ENCODE measurements around the gene MAMLD1.

Gene MAMLD1

DNA sequence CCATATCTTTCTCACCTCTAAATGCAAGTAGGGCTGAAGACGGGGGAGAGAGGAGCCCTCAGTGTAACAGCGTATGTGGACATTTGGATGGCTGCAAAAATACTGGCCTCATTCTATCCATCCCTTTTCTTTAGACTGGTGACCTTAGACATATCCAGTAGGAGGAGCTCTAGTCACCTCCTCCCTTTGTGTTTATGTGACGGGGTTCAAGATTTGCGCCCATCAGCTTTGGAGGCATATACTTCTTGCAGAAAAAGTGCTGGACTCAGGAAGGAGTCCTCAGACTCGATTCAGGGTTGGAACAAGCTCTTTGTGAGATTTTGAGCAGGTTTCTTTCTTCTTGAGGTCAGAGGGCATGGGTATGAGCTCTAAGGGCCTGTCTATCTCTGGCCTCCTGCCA, 86.2 kb downstream of the MAMLD1 start:
- no peak for DNase-seq (ENCODE audit: low spot score)
- POLR2A ChIA-PET (ENCODE audit: low non-redundant PET) = no interaction called here
- TF ChIP-seq, protein P1, sequence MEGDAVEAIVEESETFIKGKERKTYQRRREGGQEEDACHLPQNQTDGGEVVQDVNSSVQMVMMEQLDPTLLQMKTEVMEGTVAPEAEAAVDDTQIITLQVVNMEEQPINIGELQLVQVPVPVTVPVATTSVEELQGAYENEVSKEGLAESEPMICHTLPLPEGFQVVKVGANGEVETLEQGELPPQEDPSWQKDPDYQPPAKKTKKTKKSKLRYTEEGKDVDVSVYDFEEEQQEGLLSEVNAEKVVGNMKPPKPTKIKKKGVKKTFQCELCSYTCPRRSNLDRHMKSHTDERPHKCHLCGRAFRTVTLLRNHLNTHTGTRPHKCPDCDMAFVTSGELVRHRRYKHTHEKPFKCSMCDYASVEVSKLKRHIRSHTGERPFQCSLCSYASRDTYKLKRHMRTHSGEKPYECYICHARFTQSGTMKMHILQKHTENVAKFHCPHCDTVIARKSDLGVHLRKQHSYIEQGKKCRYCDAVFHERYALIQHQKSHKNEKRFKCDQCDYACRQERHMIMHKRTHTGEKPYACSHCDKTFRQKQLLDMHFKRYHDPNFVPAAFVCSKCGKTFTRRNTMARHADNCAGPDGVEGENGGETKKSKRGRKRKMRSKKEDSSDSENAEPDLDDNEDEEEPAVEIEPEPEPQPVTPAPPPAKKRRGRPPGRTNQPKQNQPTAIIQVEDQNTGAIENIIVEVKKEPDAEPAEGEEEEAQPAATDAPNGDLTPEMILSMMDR (conservative IDR thresholded peaks at IDR 0.05; ENCODE audit: low read depth) = no peak
- no peak overlapping the region for H3K27ac ChIP-seq
- CTCF ChIA-PET = no interaction called here

DNA sequence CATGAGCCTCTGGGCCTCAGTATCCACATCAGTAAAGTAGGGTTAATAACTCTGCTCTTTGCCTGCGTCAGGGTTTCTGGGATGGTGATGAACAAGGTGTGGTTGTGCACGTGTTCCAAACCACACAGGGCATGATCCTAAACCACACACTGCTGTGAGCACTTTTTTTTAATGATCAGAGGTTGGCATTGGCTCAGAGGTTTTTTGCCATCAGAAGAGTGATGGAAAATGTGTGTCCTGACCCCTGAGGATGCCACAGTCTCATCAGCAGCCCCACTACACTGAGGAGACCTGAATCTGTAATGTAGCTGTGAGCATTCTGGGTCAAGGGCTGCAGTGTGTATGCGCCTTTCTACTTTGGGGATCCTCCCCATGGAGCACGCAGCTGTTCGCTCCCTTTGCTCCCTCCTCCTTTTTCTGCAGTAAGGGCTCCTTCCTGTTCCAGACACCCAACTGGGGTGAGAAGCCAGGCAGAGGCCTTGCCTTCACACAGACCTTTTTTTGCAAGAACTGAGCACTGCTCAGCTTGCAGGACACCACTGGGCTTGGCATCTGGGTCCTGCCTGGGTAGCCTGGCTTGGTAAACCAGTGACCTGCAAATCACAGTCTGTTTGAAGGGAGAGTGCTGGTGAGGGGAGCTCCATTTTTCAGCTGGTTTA, 87.5 kb downstream of the MAMLD1 start:
- ChIA-PET POLR2A (ENCODE audit: low non-redundant PET) (no interaction called here), CTCF (interaction anchor here (0.7 kb wide), 1 partner anchor 202 kb away, joined by 5 read pairs; no protein-coding TSS in a partner anchor)
- H3K27ac ChIP-seq = no peak overlapping the region
- DNase-seq (ENCODE audit: low spot score) = no peak
- TF ChIP-seq, protein P1 (conservative IDR thresholded peaks at IDR 0.05; ENCODE audit: low read depth) = no peak

DNA sequence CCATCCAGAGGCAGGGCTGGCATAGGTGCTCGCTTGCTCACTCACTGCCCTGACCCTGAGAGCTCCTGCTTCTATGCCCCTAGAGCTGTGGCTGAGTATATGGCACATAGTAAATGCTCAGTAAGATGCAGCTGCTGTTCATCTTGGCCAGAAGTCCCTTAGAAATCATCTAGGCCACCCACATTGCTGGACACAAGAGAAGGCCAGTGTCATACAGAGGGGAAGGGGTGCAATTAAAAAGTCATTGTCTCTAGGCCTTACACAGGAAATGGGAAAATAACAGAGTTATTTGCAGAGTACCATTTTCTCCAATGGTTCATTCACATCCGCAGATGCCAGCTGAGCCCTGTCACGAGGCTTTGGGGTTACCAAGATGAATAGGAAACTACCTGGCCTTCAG, 88.8 kb downstream of the MAMLD1 start:
- DNase-seq (ENCODE audit: low spot score) = no peak
- TF ChIP-seq, protein P1 (conservative IDR thresholded peaks at IDR 0.05; ENCODE audit: low read depth) = no peak
- ChIA-PET POLR2A (ENCODE audit: low non-redundant PET) (no interaction called here), CTCF (no interaction called here)
- H3K27ac ChIP-seq = no peak overlapping the region

DNA sequence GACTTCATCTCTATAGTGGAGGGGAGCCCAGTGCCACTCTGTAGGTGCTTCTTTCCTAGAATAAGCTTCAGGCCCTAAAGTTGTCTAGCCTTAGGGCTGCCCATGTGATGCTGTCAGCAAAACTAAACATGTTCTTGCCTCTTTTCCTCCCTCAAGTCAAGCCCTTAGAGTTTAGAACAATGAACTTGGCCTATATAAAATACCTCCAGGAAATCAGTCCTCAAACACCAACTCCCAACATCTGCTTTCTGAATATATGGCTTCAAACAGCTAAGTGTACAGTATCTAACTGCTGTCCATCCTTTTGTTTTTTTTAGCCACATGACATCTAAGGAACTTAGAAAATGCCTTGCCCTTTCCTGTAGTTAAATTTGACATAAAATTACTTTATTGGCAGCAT, 91.0 kb downstream of the MAMLD1 start:
- POLR2A ChIA-PET (ENCODE audit: low non-redundant PET) = no interaction called here
- H3K27ac ChIP-seq = no peak overlapping the region
- CTCF ChIA-PET = no interaction called here
- TF ChIP-seq, protein P1 (conservative IDR thresholded peaks at IDR 0.05; ENCODE audit: low read depth) = no peak
- DNase-seq (ENCODE audit: low spot score) = no peak

DNA sequence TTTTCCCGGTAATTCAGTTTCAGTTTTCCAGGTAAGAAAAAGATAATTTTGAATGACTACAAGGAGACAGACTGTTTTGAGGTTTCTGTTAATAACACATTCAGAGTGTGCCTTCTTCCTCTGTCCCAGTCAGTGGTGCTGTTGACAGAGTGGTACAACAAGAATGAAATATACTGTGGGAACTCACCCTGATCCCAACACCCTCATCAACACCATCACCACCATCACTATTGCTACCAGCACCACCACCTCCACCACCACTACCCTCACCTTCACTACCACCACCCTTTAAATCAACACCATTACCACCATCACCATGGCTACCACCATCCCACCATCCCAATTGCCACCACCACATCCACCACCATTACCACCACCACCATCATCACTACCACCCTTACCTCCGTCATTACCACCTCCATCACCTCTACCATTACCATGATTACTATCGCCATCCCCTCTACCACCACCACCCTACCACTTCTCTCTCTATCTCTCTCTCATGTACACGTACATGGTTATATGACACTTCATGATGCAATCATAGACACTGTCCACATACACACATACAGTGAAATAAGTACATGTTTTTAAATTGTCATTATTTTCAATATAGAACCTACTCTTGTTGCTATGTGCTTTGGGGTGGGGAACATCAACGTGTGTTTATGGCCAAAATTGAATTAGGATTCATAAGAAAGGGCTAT, 91.5 kb downstream of the MAMLD1 start:
- TF ChIP-seq, protein P1 (conservative IDR thresholded peaks at IDR 0.05; ENCODE audit: low read depth) = no peak
- no peak for DNase-seq (ENCODE audit: low spot score)
- ChIA-PET POLR2A (ENCODE audit: low non-redundant PET) (no interaction called here), CTCF (no interaction called here)
- no peak overlapping the region for H3K27ac ChIP-seq

DNA sequence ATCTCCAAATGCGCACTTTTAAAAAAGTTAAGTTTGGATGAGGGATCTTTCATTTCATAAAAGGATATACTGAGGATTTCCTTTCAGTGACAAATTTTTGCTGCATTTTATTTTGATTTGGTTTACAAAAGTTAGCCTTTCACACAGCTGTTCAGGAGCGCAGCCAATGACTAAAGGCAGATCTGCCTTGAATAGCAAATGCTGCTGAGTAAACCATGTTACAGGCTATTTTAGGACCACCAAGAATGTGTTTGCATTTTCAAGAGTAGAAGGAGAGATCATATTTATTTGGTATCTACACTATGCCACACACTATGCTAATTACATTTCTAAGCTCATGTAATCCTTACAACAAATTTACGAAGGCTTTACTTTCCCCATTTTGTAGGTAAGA, 92.1 kb downstream of the MAMLD1 start:
- ChIA-PET POLR2A (ENCODE audit: low non-redundant PET) (no interaction called here), CTCF (interaction anchor here (0.6 kb wide), 1 partner anchor 24 kb away, joined by 3 read pairs; no protein-coding TSS in a partner anchor)
- TF ChIP-seq, protein P1 (conservative IDR thresholded peaks at IDR 0.05; ENCODE audit: low read depth) = no peak
- no peak for DNase-seq (ENCODE audit: low spot score)
- no peak overlapping the region for H3K27ac ChIP-seq

Data from RWPE1 (cell line).